Sigmoid colon (tissue), 7 donors: ENCODE measurements around the gene HS3ST3B1. TPM values are rescaled to one million over a fixed set of nuclear protein-coding genes. Genes with fewer than 3 reads are reported as not detected.

Source experiments
- DNase-seq: peaks from one replicate; pipeline ENCODE4 v3.0.0-alpha.2; 2019
- H3K27ac ChIP-seq, 4 donors: fragments of 200-600 bp; sonication (generic); one replicate each; pipeline ENCODE4 v1.5.1; 2016 to 2019; ENCODE audit warnings: mild to moderate bottlenecking in 1 of 4
- H3K27me3 ChIP-seq, 3 donors: fragments of 200-600 bp; sonication (generic); one replicate each; pipeline ENCODE4 v1.5.1; 2019; ENCODE audit warnings: mild to moderate bottlenecking in 1 of 3
- H3K36me3 ChIP-seq, 4 donors: fragments of 200-600 bp; sonication (generic); one replicate each; pipeline ENCODE4 v1.5.1; 2016 to 2019
- H3K4me1 ChIP-seq, 4 donors: fragments of 200-600 bp; sonication (generic); one replicate each; pipeline ENCODE4 v1.5.1; 2017 to 2019
- H3K4me3 ChIP-seq, 4 donors: fragments of 200-600 bp; sonication (generic); one replicate each; pipeline ENCODE4 v1.5.1; 2017 to 2019; ENCODE audit warnings: mild to moderate bottlenecking in 2 of 4, moderate library complexity in 1 of 4
- H3K9me3 ChIP-seq, 4 donors: fragments of 200-600 bp in 3 of 4; sonication (generic) in 3 of 4; one replicate each; pipeline versions ENCODE4 v1.5.1 to v1.6.1; 2013 to 2019
- CTCF ChIP-seq, 4 experiments: fragments of 450-650 bp in 3 of 4; fragments of 200-600 bp in 1 of 4; IDR thresholded peaks; one replicate each; pipeline ENCODE4 v1.5.1; 2016 to 2019; ENCODE audit warnings: antibody characterized with exemption in 4 of 4, mild to moderate bottlenecking in 3 of 4, moderate library complexity in 2 of 4
- EP300 ChIP-seq, 4 donors: sonication (generic); formaldehyde crosslinking; IDR thresholded peaks; one replicate each; pipeline ENCODE4 v1.6.1; 2017; ENCODE audit warnings: antibody characterized with exemption in 4 of 4
- POLR2A ChIP-seq, 2 donors: fragments of 450-650 bp; IDR thresholded peaks; one replicate each; pipeline ENCODE4 v1.6.1; 2016; ENCODE audit warnings: antibody characterized with exemption in 2 of 2, mild to moderate bottlenecking in 2 of 2, moderate library complexity in 2 of 2
- POLR2AphosphoS5 ChIP-seq, 4 donors: sonication (generic); formaldehyde crosslinking; IDR thresholded peaks; one replicate each; pipeline ENCODE4 v1.6.1; 2017; ENCODE audit warnings: antibody characterized with exemption in 4 of 4
- WGBS, 2 donors: extraction: QIAGEN DNeasy Blood & Tissue Kit; methylation state at CpG; one replicate each; pipeline ENCODE4 v1.1.7; 2013; 5-methylcytosine and 5-hydroxymethylcytosine counted together
- intact Hi-C: fragments of 100-400 bp; cut with DNase I; formaldehyde crosslinking; loops from one replicate; pipeline ENCODE4 v1.15.1; 2023
- polyA plus RNA-seq, 3 donors: library from polyadenylated mRNA; stranded (reverse); fragments of 200-250 nt; gene quantifications; one replicate each; pipeline ENCODE4 v1.2.3, GENCODE V29; 2013
- total RNA-seq, 4 donors: library from RNA; depleted of rRNA; stranded (reverse); fragments of >200 nt; gene quantifications; one replicate each; pipeline ENCODE4 v1.1.0, GENCODE V29; 2016
- donor health status: healthy with polysubstance abuse.
- donor health status: Bipolar disorder and iron deficiency.
- donor health status: healthy.

Gene HS3ST3B1
- total and polyA plus RNA-seq, 7 donors, result 0.46 to 3.0 (median 1.1) TPM

DNA sequence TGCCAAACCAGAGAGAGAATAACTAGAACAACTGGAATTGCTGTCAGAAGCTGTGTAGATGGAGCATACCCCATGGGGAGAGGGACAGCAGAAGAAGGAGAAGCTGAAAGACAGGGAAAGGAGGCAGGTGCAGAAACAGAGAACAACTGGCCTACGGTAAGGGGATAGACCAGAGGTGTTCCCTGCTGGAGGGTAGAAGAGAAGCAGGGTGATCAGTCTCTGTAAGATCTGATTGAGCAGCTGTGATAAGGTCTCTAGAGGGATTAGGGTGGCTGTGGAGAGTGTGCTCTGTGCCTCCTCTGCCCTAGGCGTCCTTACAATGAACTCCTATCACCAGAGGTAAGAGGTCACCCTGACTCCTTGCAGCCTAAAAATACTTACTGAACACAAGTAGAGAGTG, 30.4 kb upstream of the HS3ST3B1 start:
- Histone ChIP-seq H3K36me3 (no peaks in the 10 kb centered on the region), H3K4me1 (no peaks in the 10 kb centered on the region), H3K9me3 (no peaks in the 10 kb centered on the region), H3K27me3 (no peaks in the 10 kb centered on the region), H3K4me3 (no peak overlapping the region), H3K27ac (no peak overlapping the region)
- WGBS, 2 donors, result 82 to 88% methylated on average over 2 of the region's 2 CpGs
- no peak for DNase-seq
- TF ChIP-seq POLR2A (IDR thresholded peaks at IDR 0.05) (no peak), EP300 (IDR thresholded peaks at IDR 0.05) (no peak), CTCF (IDR thresholded peaks at IDR 0.05) (no peak), POLR2AphosphoS5 (IDR thresholded peaks at IDR 0.05) (no peak)
- intact Hi-C loops, result no loop called here

DNA sequence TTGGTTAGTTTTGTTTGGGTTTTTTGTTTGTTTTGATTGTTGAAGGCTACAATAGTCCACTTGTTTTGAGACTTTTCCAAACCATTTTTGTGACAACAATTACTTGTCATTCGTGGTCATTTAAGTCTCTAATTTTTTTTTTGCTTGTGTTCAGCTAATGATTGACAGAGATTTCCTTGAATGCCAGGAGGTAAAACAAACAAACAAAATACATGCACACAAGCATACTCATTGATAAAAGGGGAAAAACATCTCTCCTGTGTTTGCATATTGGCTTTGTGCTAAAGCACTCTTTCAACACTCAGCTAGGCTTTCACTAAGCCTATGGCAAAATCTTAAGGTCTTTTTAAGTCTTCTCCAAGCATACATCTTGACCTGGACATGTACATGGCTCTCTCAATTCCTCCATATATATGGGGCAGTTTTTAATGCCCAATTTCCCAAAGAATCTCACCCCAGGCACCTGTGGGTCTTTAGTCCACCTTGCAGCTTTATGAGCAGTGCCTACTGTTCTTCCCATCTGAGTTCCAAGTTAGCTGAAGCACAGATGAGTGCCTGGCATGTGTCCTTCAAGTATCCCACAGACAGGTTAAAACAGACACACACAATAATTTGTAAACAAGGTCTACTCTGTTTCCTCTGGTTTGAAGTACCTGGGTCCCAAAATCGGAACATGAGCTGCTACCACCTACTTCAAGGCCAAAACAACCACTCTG, 24.2 kb upstream of the HS3ST3B1 start:
- H3K27ac ChIP-seq, result no peak overlapping the region
- intact Hi-C loops, result no loop called here
- no peaks in the 10 kb centered on the region for H3K9me3 ChIP-seq
- H3K4me1 ChIP-seq, result no peaks in the 10 kb centered on the region
- 45 to 72% methylated on average over 2 of the region's 2 CpGs for WGBS, 2 donors
- no peaks in the 10 kb centered on the region for H3K36me3 ChIP-seq
- no peak for TF ChIP-seq POLR2AphosphoS5 (IDR thresholded peaks at IDR 0.05)
- TF ChIP-seq EP300 (IDR thresholded peaks at IDR 0.05), result no peak
- TF ChIP-seq POLR2A (IDR thresholded peaks at IDR 0.05), result no peak
- no peak for TF ChIP-seq CTCF (IDR thresholded peaks at IDR 0.05)
- no peaks in the 10 kb centered on the region for H3K27me3 ChIP-seq
- no peak for DNase-seq
- H3K4me3 ChIP-seq, result no peak overlapping the region

DNA sequence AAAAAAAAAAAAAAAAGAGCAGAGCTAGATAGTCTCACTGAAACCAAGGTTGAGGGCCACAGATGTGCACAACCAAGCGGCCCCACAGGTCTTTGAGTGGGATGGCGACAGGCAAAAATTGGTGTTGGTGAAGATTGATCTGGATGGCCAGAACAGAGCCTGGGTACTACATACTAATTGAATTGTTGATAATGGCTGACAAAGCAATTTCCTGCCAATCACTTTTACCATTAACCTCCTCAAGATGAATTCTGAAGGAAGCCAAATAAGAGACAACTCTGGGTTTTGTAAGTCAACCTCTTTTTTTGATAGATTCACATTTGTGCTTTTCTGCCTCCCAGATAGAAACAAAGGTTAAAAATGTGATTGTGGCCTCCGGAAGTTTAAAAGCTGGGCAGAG, 19.4 kb upstream of the HS3ST3B1 start:
- no peaks in the 10 kb centered on the region for H3K4me1 ChIP-seq
- intact Hi-C loops, result no loop called here
- H3K27ac ChIP-seq, result no peak overlapping the region
- H3K36me3 ChIP-seq, result no peaks in the 10 kb centered on the region
- TF ChIP-seq EP300 (IDR thresholded peaks at IDR 0.05) (no peak), POLR2AphosphoS5 (IDR thresholded peaks at IDR 0.05) (no peak)
- no peaks in the 10 kb centered on the region for H3K27me3 ChIP-seq
- no peak overlapping the region for H3K4me3 ChIP-seq
- WGBS, 2 donors, result 85 to 97% methylated on average over 3 of the region's 3 CpGs
- DNase-seq, result no peak
- no peaks in the 10 kb centered on the region for H3K9me3 ChIP-seq

- intact Hi-C loops, result no loop called here
- TF ChIP-seq EP300 (IDR thresholded peaks at IDR 0.05) (no peak), POLR2AphosphoS5 (IDR thresholded peaks at IDR 0.05) (no peak), POLR2A (IDR thresholded peaks at IDR 0.05) (no peak), CTCF (IDR thresholded peaks at IDR 0.05) (no peak)
- no peaks in the 10 kb centered on the region for H3K27me3 ChIP-seq
- 74 to 83% methylated on average over 2 of the region's 2 CpGs for WGBS, 2 donors
- H3K4me1 ChIP-seq, result no peaks in the 10 kb centered on the region
- no peaks in the 10 kb centered on the region for H3K36me3 ChIP-seq
- H3K9me3 ChIP-seq, result no peaks in the 10 kb centered on the region
- H3K27ac ChIP-seq, result no peak overlapping the region
- no peak overlapping the region for H3K4me3 ChIP-seq
- no peak for DNase-seq
Measured at GRCh38 chr17:14282726-14283125, 18.2 kb upstream of the HS3ST3B1 start.

GRCh38 chr17:14289162-14289561, 11.7 kb upstream of the HS3ST3B1 start:
- DNase-seq, result no peak
- intact Hi-C loops, result no loop called here
- TF ChIP-seq CTCF (IDR thresholded peaks at IDR 0.05) (no peak), EP300 (IDR thresholded peaks at IDR 0.05) (no peak), POLR2A (IDR thresholded peaks at IDR 0.05) (no peak), POLR2AphosphoS5 (IDR thresholded peaks at IDR 0.05) (no peak)
- no peaks in the 10 kb centered on the region for H3K9me3 ChIP-seq
- H3K27me3 ChIP-seq, result peaks cover 0 to 42% (median 14%) of the 10 kb centered on the region in 3 donors
- H3K4me1 ChIP-seq, result no peaks in the 10 kb centered on the region
- H3K4me3 ChIP-seq, result no peak overlapping the region
- no peak overlapping the region for H3K27ac ChIP-seq
- H3K36me3 ChIP-seq, result no peaks in the 10 kb centered on the region
- WGBS, 2 donors, result 85 to 95% methylated on average over 2 of the region's 2 CpGs
